Stimulated activated CD4-positive, alpha-beta T cell treated with anti-CD3 and anti-CD28 coated beads, TNF-alpha, amount 100 ng/mL, for 24 hours (primary cell): ENCODE data around the gene EXOC3.
"Not testable (repeated sequence)": the region's sequence is repeated elsewhere in the genome, so short reads cannot be mapped to it uniquely, and the experiment has no call there.

Experiments used
- DNase-seq, 3 experiments: peaks; one replicate each; pipeline ENCODE4 v3.0.0-alpha.2; 2020; ENCODE audit warnings: low read depth in 3 of 3

The EXOC3 gene

DNA sequence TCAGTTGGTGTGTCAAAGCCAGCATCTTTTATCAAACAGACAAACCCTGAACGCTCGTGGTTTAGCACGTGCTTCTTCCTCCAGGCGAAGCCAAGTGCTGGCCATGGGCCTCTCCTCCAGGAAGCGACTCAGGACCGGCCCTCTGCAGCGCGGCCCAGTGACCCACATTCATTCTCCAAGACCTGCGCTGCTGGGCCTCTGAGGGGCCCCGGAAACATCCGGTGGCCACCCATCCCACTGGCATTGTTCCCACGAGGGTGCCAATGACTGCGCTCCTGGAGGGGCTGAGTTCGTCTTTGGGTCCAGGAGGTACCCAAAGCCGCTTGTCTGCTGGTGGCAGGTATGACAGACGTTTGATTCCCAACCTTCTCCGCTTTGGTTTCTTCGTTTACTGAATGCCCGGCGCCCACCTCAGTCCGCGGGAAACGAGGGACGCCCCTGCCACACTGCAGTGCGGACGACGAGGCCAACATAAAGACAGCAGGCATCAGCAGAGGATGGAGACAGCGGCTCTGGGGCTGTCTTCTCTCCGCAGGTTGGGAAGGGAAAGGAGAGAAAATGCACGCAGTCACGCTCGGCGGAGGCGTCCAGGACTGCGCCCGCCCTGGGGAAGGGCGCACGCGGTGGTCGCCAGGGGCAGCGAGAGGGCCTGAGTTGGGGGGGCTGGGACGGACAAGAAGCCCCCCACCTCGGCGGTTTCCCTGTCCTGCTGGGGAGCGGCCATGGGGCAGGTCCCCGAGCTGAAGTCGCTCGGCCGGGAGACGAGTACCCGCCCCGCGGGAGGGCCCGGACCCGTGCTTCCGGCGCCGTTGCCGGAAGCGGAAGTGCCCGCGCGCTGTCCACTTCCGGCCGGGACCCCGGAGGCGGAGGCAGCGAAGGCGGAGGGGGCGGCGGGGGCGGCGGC is at the start of gene EXOC3:
Gene EXOC3 (plus strand): TSS at position 842 of the 904 bp plus-strand sequence. CDS start 3,030 bp downstream, outside the sequence.
- DNase-seq: peak; percentile 51 to 74 (median 67)

DNA sequence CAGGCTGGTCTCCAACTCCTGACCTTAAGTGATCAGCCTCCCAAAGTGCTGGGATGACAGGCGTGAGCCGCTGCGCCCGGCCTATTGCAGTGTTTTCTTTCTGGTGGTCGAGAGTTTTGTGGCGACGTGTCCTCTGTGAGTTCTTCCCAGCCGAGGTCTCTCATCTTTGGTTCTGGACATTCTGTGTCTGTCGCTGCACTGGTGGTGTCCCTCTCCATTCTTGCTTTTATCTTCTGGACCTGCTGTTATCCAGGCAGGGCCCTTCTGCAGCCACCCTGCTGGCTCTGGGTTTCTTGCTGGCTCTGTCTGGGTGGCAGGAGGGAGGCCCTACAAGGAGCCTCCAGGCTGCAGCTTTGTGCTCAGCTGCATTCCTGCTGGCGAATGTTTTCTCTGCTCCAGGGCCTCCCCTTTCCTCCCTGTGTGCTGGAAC is 49.1 kb upstream of the EXOC3 start:
- no peak for DNase-seq

DNA sequence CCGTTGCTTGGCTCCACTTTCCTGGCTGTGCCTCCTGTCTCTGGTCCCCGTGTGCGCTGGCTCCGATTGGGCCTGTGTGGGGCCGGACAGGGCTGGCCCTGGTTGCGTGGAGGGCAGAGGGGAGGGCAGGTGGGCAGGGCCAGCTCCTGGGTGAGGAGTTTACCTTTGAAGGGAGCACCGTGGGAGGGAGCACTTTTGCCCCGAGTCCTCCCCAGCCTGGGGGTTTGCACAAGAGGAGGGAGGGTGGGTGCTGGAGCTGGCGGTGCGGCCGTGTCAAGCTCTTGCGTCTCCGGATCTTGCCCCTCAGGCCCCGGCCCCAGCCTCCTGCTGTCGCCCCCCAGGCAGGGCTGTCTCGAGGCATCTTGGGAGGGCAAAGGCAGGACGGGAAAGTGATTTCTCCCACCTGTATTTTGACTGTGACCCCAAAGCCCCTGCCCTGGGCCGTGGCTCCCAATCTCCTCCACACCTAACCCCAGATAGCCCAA is 48.3 kb upstream of the EXOC3 start:
- DNase-seq: no peak

DNA sequence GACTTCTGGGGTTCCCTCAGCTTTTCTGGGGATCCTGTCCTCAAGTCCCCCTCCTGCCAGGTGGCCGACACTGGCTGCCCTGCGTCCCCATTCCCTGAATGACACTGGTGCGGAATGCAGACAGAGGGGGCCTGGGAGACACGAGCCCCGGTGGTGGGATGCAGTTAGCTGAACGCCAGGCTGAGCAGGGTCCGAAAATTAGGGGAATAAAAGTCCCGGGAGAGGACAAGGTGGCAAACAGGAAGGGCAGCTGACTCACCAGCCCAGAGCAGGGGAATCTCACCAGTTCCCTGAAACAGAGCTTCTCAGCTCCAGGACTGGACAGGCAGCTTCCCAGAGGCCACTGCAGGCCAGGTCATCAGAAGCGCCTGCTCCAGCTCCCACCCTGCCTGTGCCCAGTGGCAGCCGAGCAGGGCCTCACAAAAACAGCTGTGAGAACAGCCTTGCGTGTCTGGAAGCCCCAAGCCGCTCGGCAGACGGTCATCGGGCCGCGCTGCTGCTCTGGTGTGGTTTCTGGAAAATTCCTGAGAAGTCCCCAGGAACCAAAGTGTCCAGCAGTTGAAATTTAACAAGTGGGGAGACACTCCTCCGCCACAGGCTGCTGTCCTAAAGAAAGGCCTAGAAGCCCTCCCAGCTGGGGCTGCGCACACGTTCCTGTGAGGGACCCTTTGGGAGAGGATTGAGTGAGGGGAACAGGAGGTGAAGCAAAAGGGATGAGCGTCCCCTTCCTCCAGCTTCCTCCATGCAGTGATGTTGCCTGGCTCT is 47.6 kb upstream of the EXOC3 start:
- no peak for DNase-seq

DNA sequence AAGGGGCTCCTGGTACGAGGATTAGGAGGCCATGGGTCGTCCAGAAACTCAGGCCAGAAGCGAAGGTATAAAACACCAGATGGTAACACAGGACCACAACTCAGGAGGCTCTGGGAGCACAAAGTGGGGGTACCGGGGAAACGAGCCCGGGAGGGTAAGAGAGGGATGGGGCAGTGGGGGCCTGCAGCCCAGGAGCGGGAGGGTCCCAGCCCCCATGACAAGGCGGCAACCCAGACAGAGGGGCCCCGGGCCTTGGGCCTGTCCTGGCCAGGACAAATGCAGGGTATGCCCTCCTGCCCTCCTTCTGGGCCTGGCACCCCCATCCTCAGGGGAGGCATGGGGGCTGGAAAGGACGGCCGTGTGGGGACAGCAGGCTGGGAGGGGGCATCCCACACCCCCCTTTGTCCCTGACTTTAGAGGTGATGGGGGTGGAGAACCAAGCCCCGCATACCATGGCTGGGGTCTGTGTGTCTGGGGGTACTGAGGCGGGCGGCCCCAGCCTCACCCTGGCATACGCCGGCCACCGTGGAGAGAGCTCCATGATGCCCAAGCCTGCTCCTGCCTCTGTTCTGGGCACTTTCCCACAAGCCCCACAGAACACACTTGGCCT is 47.0 kb upstream of the EXOC3 start:
- no peak for DNase-seq

DNA sequence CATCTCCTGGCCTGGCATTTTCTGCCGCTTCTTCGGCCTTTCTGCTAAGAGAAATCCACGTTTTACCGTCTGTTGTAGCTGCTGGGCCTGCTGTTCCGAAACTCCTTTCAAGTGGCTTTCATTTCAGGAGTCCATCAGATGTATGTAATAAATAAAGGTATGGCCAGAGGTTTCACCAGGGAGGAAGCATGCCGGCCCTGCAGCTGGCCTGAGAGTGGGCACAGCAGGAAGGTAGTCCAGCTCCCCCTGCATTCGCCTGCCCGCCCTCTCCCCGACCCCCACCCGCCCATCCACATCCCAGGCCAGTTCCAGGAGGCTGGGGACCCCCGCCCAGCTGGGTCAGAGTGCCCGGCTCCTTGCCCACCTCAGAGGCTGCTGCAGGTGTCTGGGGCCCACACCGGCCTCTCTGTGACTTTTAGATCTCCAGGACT is 46.4 kb upstream of the EXOC3 start:
- no peak for DNase-seq

DNA sequence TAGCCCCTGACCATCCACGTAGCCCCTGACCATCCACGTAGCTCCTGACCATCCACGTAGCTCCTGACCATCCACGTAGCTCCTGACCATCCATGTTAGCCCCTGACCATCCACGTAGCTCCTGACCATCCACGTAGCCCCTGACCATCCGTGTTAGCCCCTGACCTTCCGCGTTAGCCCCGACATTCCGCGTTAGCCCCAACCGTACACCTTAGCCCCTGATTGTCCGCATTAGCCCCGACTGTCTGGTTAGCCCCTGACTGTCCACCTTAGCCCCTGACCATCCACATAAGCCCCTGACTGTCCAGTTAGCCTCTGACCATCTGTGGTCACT is 44.9 kb upstream of the EXOC3 start:
- not testable (repeated sequence) for DNase-seq

DNA sequence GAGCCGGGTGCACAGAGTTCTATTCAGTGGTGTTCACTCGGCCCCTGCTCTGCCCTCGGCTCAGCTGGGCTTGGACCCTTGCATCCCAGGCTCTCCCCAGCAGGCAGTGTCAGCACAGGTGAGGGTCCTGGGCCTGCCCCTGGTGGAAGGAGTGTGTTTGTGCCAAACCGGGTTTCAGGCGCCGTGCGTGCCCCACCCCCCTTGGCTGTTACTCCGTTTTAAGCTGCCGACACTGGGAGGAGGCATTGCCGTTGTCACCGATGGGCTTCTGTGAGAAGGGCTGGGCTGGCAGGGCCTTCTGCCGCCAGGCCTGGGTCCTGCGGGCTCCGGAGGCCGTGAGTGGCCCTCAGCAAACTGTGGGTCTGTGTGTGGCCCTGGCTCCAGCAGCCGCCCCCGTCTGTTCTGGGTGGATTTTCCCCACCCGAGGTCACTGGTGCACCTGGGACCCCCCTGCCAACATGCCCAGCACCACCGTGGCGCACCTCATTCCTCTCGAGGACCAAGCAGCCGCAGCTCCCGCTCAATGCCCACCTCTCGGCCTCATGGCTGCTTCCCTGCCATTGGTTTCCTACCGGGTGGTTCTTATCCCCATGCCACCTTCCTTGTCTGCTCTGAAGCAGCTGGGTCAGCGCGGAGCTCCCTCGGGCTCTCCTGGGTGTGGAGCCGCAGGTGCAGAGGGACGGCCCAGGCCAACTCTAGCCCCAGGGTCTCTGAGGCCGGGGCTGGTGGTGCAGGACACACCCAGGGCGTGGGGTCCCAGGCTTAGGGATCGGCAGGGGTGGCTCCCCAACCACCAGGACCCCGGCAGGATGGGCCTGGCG is 44.3 kb upstream of the EXOC3 start:
- DNase-seq: no peak

DNA sequence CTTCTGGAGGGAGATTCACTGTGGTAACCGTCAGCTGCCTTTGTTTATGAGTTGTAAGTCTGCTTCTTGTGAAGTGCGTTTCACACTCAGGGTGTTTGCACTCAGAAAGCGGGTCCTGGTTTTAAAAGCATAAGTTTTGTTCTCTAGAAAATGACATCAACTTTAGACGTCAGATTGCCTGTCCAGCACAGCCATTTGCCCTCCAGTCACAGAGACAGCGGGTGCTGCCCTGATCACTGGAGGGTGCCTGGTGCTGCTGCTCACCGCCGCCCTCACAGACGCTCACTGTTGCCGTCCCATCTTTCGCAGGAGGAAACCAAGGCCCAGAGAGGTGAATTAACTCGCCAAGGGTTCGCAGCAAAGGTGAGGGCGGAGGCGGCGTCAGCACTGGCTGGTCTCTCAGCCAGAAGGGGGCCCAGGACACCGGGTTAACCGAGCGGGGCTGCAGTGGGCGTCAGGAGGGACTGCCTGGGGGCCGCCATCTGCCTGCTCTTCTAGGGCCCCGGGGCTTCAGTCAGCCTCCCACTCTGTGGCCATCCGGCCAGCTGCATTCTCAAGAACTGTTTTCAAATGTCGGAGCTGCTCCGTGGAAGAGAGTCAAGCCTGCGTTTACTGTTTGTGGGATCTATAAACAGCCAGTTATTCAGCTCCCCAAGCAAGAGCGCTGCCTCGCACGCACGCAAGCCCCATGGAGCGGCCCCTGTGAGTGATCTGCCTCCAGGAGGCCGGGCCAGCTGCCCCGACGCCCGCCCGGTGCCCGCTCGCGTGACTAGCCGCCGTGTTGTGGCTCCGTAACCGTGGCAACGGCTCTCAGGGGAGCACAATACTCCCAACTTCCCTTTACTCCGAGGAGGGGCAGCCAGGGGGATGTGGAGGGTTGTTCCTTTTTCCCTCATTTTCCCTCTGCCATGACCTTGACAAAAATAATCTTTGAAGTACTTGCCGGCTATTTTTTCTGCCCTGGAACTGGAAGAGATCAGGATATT is 43.4 kb upstream of the EXOC3 start:
- peak; percentile 28 to 64 (median 39) for DNase-seq

DNA sequence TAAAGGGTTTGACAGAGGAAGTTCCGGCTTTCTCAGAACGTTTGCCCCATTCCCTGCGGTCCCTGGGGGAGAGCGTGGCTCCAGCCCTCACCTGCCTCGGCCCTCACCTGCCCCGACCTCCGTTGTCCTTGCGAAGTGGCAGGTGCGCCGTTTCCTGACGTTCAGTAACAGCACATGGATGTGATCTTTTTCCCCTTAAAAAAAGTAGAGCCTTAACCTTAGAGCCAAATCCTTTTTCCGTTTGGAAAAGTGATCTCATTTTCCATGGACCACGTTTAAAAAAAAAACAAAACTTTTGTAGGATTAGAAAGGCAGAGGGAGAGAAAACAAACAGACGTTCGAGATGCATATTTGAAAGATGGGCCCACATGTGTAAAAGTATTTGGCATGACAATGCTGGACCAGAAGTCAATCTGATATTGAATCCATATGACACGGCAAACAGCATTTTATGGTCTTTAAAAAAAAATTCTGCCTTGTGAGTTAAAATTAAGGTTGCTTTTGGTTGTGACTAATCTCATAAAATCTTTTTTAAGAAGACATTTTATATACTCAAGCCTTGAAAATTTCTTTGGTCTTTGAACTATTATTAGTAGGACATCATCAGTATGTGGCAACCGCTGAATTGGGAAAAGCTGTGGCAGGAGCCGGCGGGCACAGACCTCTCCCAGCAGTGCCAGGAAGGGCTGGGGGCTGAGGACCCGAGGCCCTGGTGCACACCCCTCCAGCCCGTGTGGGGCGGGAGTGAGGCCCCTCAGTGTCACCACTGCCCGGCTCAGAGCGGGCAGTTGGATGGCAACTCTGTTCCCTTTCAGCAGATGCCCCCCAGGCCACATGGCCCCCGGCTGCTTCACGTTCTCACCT is 42.5 kb upstream of the EXOC3 start:
- DNase-seq: no peak

DNA sequence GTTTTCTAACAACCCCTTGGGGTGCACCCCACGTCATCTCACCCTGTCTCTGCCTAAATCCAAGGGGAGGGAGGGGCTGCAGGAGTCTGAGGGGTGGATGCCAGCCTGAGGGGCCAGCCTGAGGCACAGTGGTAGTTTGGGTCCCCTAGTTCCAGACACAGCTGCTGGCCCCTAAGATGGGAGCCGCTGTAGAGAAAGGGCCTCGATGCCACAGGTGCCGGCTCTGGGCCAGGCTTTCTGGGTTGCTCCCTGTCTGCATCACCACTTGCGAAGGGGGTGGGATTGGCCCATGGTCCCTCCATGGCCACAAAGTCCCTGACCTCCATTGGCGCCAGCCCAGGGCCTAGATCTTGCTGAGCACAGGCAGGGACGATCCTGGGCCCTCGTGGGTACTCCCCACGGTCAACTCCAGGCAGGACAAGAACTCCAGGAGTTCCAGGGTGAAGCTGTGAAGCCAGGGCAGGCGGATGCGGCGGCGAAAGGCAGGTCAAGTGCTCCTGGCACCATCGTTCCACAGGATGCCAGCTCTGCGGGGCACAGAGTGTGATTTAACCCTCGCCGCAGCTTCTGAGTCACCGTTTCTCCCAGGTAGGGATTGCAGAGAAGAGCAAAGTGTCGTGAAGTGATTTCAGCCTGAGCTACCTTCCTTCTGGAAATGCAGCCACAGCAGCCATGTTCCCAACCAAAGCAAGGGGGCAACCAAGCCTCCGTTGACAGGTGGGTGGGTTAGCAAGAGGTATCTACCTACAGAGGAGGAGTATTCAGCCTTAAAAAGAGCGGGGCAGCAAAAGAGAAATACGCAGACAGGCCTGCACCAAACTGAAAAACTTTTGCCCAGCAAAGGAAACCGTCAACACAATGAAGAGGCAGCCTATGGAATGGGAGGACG is 41.6 kb upstream of the EXOC3 start:
- no peak for DNase-seq

DNA sequence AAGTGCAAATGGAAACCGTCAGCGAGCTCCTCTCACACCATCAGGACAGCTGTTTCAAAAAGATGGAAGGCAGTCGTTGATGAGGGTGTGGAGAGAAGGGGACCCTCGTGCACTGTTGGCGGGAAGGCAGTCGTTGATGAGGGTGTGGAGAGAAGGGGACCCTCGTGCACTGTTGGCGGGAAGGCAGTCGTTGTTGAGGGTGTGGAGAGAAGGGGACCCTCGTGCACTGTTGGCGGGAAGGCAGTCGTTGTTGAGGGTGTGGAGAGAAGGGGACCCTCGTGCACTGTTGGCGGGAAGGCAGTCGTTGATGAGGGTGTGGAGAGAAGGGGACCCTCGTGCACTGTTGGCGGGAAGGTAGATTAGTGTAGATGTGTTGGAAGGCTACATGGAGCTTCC is 40.8 kb upstream of the EXOC3 start:
- not testable (repeated sequence) for DNase-seq

DNA sequence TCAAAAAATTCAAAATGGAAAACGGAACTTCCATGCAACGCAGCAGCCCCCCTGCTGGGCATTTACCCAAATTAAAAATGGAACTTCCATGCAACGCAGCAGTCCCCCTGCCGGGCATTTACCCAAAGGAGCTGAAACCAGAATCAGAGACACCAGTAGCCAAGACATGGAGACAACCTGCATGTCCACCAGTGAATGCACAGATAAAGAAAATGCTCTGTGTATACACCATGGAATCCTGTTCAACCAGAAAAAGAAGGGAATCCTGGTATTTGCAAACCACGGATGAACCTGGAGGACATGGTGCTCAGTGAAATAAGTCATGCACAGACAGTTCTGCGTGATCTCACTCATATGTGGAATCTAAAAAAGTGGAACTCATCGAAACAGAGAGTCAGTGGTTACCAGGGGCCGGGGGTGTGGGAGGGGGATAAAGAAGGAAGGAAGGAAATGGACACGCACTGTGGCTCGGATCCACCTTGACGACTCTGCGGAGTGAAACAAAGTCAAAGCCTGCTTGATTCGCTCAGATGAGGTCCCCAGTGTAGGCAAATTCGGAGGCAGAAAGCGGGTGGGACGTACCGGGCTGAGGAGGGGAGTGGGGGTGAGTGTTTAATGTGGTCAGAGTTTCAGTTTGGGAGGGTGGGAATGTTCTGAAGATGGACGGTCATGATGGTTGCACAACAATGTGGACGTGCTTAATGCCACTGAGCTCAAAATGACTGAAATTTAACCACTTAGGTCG is 40.2 kb upstream of the EXOC3 start:
- DNase-seq: no peak

DNA sequence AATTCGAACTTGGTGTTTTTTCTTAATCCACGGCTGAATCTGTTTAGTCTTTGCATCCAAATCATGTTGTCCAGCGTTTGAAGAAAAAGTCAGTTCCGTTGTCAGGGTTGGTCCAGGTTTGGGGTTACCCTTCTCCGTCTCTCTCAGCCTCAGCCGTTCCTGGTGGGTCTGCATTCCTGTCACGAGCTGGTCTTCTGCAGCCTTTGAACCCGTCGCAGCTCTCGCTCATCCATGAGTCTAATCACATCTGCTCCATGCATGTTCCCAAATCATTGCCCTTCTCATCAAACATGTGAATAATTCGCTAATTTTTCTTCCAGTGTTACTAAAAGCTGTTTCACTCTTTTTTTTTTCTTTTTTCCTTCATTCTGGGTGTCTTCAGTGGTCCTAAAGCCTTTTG is 39.0 kb upstream of the EXOC3 start:
- DNase-seq: no peak

DNA sequence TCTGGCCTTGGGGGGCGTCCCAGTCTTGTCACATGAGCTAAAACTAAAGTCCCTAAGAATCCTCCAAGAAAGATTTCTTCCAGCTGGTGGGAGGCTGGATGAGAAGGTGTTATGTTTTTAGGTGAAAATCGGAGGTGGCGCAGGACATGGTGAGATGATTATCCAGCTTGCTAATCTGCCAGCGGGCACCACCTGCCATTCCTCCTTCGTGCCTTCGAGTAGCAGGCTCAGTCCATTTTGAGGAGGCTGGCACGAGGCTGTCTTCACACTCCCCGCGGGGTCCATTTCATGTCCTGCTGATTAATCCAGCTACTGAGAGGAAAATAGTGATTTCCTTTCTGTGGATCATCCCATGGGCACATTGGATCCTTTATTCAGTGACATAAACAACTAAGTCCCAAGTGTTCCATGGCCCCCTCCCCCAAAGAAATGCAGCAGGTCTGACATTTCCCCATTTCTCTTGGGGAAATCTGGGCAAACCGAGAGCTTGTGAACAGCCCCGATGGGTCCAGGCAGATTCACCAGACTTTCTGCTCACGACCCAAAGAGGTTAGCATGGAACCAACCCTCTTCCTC is 38.2 kb upstream of the EXOC3 start:
- DNase-seq: no peak

DNA sequence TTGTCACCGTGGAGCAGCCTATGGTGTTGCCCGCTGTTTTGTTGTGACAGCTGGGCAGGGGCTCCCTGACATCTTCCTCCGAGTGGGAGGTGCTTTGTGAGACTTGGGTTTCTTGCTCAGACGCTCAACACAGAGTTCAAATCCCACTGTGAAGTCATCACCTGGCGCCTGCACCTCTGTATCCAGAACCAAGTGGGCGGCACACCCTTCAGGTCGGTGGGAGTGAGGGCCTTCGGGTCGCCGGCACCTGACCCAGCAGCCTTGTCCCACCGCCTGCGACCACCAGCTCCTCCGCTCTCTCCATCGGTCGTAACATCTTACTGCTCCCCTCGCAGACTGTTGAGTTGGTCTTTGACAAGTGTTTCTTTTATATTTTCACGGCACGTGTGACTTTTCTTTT is 37.6 kb upstream of the EXOC3 start:
- no peak for DNase-seq

DNA sequence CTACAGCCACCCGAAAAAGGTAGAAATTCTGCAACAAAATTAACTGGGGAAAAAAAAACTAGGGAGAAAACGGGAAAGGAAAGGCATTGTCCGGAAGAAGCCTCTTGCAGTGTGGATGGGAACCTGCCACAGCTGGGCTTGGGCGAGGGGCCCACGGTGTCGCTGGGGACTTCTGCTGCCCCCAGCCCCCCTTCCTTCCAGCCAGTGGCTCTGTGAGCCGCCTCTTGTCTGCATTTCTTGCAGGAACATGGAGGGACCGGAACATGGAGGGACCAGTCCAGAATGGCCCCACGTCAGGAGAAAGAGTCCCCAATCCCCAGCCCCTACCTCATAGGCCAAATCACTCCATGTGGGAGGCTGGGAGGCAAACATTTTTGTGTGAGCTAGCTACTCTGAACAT is 36.9 kb upstream of the EXOC3 start:
- DNase-seq: no peak
